Measurements from ENCODE around the gene OTUB1.

The OTUB1 gene

DNA sequence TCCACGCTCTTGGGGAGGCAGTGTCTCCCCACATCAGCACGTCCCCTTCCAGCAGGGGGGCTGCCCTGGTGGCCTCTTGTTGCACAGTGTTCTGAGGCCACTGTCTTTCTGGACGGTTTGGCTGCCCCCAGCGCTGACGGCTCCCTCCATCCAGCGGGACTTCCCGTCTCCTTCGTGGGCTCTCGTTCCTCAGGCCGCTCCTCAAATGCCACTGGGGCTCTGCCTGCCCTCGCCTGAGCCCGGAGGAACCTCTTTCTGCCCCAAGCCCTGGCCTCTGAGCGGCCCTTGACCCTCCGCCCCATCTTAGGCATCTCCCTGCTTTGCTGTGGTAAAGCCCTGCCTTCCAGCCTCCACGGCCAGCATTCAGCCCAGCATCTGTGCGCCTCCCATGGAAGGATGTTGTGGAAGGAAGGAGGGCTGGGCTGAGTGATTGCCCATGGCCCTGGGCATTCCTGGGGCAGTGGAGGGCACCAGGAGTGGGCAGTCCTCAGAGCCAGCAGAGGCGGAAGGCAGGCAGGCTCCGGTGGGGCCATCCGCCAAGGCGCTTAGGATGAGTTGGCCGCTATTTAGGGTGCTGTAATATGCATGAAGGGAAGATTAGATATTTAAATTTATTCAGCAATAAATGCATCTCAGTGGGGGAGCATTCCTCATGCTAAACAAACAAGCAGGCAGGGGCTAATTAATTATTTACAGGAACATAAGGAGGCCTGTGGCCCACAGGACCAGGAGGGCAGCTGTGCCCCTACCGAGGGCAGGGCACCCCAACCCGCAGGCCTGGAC lies 17.8 kb downstream of the OTUB1 start:
- no peaks in the 10 kb centered on the region for H3K9me3 ChIP-seq (replicated peaks; ENCODE audit: insufficient read depth, low read length)
- no peaks in the 10 kb centered on the region for H3K9me2 ChIP-seq (replicated peaks; ENCODE audit: insufficient read depth, low read length)
- no peak overlapping the region for H2AFZ ChIP-seq (ENCODE audit: low read length)
- H3K4me1 ChIP-seq (ENCODE audit: low read length) = no peaks in the 10 kb centered on the region
- no peak overlapping the region for H3K27ac ChIP-seq (ENCODE audit: low read length)
- H3K9ac ChIP-seq (ENCODE audit: low read length) = no peak overlapping the region
- H3K36me3 ChIP-seq (replicated peaks; ENCODE audit: insufficient read depth, low read length) = no peaks in the 10 kb centered on the region
- no peaks in the 10 kb centered on the region for H3K79me2 ChIP-seq (ENCODE audit: low read length)
- no peaks in the 10 kb centered on the region for H3F3A ChIP-seq (ENCODE audit: insufficient read depth, low read length)
- no peaks in the 10 kb centered on the region for H4K20me1 ChIP-seq (ENCODE audit: insufficient read depth, low read length)
- TF ChIP-seq CTCF (IDR thresholded peaks at IDR 0.05; ENCODE audit: low read length) (no peak), EZH2 (optimal IDR thresholded peaks at IDR 0.05; ENCODE audit: low read depth, low read length) (no peak), EZH2phosphoT487 (IDR thresholded peaks at IDR 0.05; ENCODE audit: low read length) (no peak)
- H3K27me3 ChIP-seq (replicated peaks; ENCODE audit: insufficient read depth, low read length) = peaks cover 26% of the 10 kb centered on the region
- H3K4me3 ChIP-seq (ENCODE audit: low read length) = no peak overlapping the region
- no peak for DNase-seq
- no peak overlapping the region for H3K4me2 ChIP-seq (ENCODE audit: low read depth, low read length)

DNA sequence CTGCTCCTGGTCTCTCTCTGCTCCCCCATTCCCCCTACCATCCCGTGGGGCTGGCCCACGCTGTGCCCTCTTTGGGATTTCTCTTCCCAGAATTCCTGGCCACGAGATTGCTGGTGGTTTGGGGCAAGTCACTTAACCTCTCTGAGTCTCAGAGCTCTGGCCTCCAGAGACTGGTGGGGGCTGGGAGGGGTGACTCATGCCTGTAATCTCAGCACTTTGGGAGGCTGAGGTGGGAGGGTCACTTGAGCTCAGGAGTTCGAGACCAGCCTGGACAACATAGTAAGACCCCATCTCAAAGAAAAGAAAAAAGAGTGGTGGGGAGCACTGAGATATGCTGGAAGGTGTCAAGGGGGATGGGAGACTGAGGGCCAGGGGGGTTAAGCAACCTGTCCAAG lies 18.3 kb downstream of the OTUB1 start:
- no peak for DNase-seq
- Histone ChIP-seq H3K4me3 (ENCODE audit: low read length) (no peak overlapping the region), H3K27ac (ENCODE audit: low read length) (no peak overlapping the region), H3K4me2 (ENCODE audit: low read depth, low read length) (no peak overlapping the region), H3K79me2 (ENCODE audit: low read length) (no peaks in the 10 kb centered on the region), H3K9ac (ENCODE audit: low read length) (no peak overlapping the region), H3K27me3 (replicated peaks; ENCODE audit: insufficient read depth, low read length) (peaks cover 30% of the 10 kb centered on the region), H4K20me1 (ENCODE audit: insufficient read depth, low read length) (no peaks in the 10 kb centered on the region), H3K9me3 (replicated peaks; ENCODE audit: insufficient read depth, low read length) (no peaks in the 10 kb centered on the region), H2AFZ (ENCODE audit: low read length) (no peak overlapping the region), H3K4me1 (ENCODE audit: low read length) (no peaks in the 10 kb centered on the region), H3K36me3 (replicated peaks; ENCODE audit: insufficient read depth, low read length) (no peaks in the 10 kb centered on the region), H3K9me2 (replicated peaks; ENCODE audit: insufficient read depth, low read length) (no peaks in the 10 kb centered on the region), H3F3A (ENCODE audit: insufficient read depth, low read length) (no peaks in the 10 kb centered on the region)
- TF ChIP-seq EZH2 (optimal IDR thresholded peaks at IDR 0.05; ENCODE audit: low read depth, low read length) (no peak), CTCF (IDR thresholded peaks at IDR 0.05; ENCODE audit: low read length) (no peak), EZH2phosphoT487 (IDR thresholded peaks at IDR 0.05; ENCODE audit: low read length) (no peak)

DNA sequence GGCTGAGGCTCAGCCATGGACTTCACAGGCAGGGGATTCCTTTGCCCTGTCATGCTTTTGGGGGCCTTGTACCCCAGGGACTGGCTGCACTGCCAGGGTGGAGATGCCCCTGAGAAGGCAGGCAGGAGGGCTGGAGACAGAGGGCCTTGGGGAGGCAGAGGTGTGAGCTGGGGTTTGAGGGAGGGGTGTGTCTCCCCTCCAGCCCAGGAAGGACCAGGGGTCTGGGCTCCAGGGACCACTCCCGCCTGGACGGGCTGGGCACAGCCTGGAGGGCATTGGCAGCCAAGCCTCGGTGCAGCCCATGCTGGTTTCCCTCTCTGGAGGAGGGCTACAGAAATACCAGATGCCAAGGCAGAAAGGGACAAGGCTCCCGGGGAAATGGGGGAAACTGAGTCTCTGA lies 19.5 kb downstream of the OTUB1 start:
- Histone ChIP-seq H4K20me1 (ENCODE audit: insufficient read depth, low read length) (no peaks in the 10 kb centered on the region), H2AFZ (ENCODE audit: low read length) (no peak overlapping the region), H3K4me2 (ENCODE audit: low read depth, low read length) (no peak overlapping the region), H3K27ac (ENCODE audit: low read length) (no peak overlapping the region), H3K9ac (ENCODE audit: low read length) (no peak overlapping the region), H3K79me2 (ENCODE audit: low read length) (no peaks in the 10 kb centered on the region), H3K9me2 (replicated peaks; ENCODE audit: insufficient read depth, low read length) (no peaks in the 10 kb centered on the region), H3K4me3 (ENCODE audit: low read length) (no peak overlapping the region), H3K27me3 (replicated peaks; ENCODE audit: insufficient read depth, low read length) (peaks cover 30% of the 10 kb centered on the region), H3K9me3 (replicated peaks; ENCODE audit: insufficient read depth, low read length) (no peaks in the 10 kb centered on the region), H3K36me3 (replicated peaks; ENCODE audit: insufficient read depth, low read length) (no peaks in the 10 kb centered on the region), H3K4me1 (ENCODE audit: low read length) (no peaks in the 10 kb centered on the region), H3F3A (ENCODE audit: insufficient read depth, low read length) (no peaks in the 10 kb centered on the region)
- TF ChIP-seq EZH2phosphoT487 (IDR thresholded peaks at IDR 0.05; ENCODE audit: low read length) = no peak
- DNase-seq = no peak

- no peaks in the 10 kb centered on the region for H3K9me3 ChIP-seq (replicated peaks; ENCODE audit: insufficient read depth, low read length)
- no peak for TF ChIP-seq EZH2phosphoT487 (IDR thresholded peaks at IDR 0.05; ENCODE audit: low read length)
- no peak for TF ChIP-seq EZH2 (optimal IDR thresholded peaks at IDR 0.05; ENCODE audit: low read depth, low read length)
- no peak for TF ChIP-seq CTCF (IDR thresholded peaks at IDR 0.05; ENCODE audit: low read length)
- no peak overlapping the region for H3K4me2 ChIP-seq (ENCODE audit: low read depth, low read length)
- H3K9me2 ChIP-seq (replicated peaks; ENCODE audit: insufficient read depth, low read length) = no peaks in the 10 kb centered on the region
- H3K79me2 ChIP-seq (ENCODE audit: low read length) = no peaks in the 10 kb centered on the region
- no peaks in the 10 kb centered on the region for H3K36me3 ChIP-seq (replicated peaks; ENCODE audit: insufficient read depth, low read length)
- H4K20me1 ChIP-seq (ENCODE audit: insufficient read depth, low read length) = no peaks in the 10 kb centered on the region
- no peaks in the 10 kb centered on the region for H3F3A ChIP-seq (ENCODE audit: insufficient read depth, low read length)
- H3K27ac ChIP-seq (ENCODE audit: low read length) = no peak overlapping the region
- peaks cover 30% of the 10 kb centered on the region for H3K27me3 ChIP-seq (replicated peaks; ENCODE audit: insufficient read depth, low read length)
- no peaks in the 10 kb centered on the region for H3K4me1 ChIP-seq (ENCODE audit: low read length)
- H2AFZ ChIP-seq (ENCODE audit: low read length) = no peak overlapping the region
- no peak overlapping the region for H3K9ac ChIP-seq (ENCODE audit: low read length)
- no peak overlapping the region for H3K4me3 ChIP-seq (ENCODE audit: low read length)
- DNase-seq = no peak
These were observed 20.2 kb downstream of the OTUB1 start for GRCh38 chr11:64006398-64006797.
